ENCODE results near the gene JAKMIP2. TPM values are rescaled to one million over a fixed set of nuclear protein-coding genes. Genes with fewer than 3 reads are reported as not detected.

Gene JAKMIP2
- total and polyA plus RNA-seq, 10 of the 15 experiments (the other 5 are each of a cell fraction or from before 2014, with no cell fraction given) = 0.51 to 1.8 (median 0.89) TPM

- no peak for TF ChIP-seq ZNF592 (IDR thresholded peaks at IDR 0.05)
Observed at GRCh38 chr5:147576646-147577535, 205.6 kb downstream of the JAKMIP2 start (continued).

GRCh38 chr5:147575598-147575997, 206.9 kb downstream of the JAKMIP2 start:
- intact Hi-C loops (cut with micrococcal nuclease; ENCODE audit: unreplicated experiment) (loop anchor here (5.0 kb wide), 1 partner anchor 353 kb away; no protein-coding TSS in a partner anchor), in situ Hi-C loops (cut with MboI) (loop anchor here (10.0 kb wide), 1 partner anchor 361 kb away; no protein-coding TSS in a partner anchor)
- CTCF ChIA-PET = interaction anchor here (1.0 to 4.5 kb wide), 11 partner anchors 9 to 352 kb away, joined by 3 to 44 read pairs (median 6); no protein-coding TSS in a partner anchor
- H2AFZ ChIP-seq (ENCODE audit: control insufficient read depth, low read depth, low read length) = no peak overlapping the region
- POLR2A ChIA-PET = no interaction called here
- RAD21 ChIA-PET (ENCODE audit: unreplicated experiment) = no interaction called here
- SMC1A ChIA-PET (ENCODE audit: uncharacterized antibody, unreplicated experiment) = interaction anchor here (0.6 to 4.4 kb wide), 4 partner anchors 8 to 351 kb away, joined by 3 to 22 read pairs (median 4); no protein-coding TSS in a partner anchor
- 44% methylated on average over 4 of the region's 4 CpGs for WGBS (ENCODE audit: insufficient coverage, insufficient replicate concordance, low lambda C conversion rate, missing lambda C conversion rate)
- no peaks in the 10 kb centered on the region for H3K4me1 ChIP-seq (ENCODE audit: control insufficient read depth, insufficient read depth, low read length)
- no TSS peak for BruUV-seq (replicated peaks)
- H3K4me3 ChIP-seq = no peak overlapping the region
- no peak for ATAC-seq
- H3K27me3 ChIP-seq (replicated peaks in 1 of 2; ENCODE audit: control insufficient read depth in 2 of 2, insufficient read depth in 2 of 2, low read length in 1 of 2) = no peaks in the 10 kb centered on the region
- TF ChIP-seq ZNF384 (IDR thresholded peaks at IDR 0.05; ENCODE audit: borderline replicate concordance, low read depth, low read length) (no peak), BCL3 (IDR thresholded peaks at IDR 0.05; ENCODE audit: borderline replicate concordance, insufficient read depth, low read depth, low read length, poor library complexity, severe bottlenecking) (no peak), ESRRA (IDR thresholded peaks at IDR 0.05; ENCODE audit: low read length) (no peak), BRCA1 (IDR thresholded peaks at IDR 0.05; ENCODE audit: low read depth, low read length) (no peak)
- H3K9ac ChIP-seq (ENCODE audit: control insufficient read depth, insufficient read depth, low read length) = no peak overlapping the region
- no peak overlapping the region for H3K4me2 ChIP-seq (ENCODE audit: control insufficient read depth, insufficient read depth)
- H3K9me3 ChIP-seq (replicated peaks; ENCODE audit: control insufficient read depth, insufficient read depth, low read length) = no peaks in the 10 kb centered on the region
- H3K27ac ChIP-seq (ENCODE audit: control insufficient read depth, insufficient read depth) = no peak overlapping the region
- no peaks in the 10 kb centered on the region for H4K20me1 ChIP-seq (ENCODE audit: control insufficient read depth, insufficient read depth)
- H3K36me3 ChIP-seq (ENCODE audit: control insufficient read depth in 2 of 2, insufficient read depth in 2 of 2, low read length in 1 of 2) = no peaks in the 10 kb centered on the region
- no peak for DNase-seq (ENCODE audit: low read depth, low spot score)
- FAIRE-seq = no peak
- H3K79me2 ChIP-seq (ENCODE audit: control insufficient read depth, insufficient read depth, low read length) = no peaks in the 10 kb centered on the region

Data from GM12878 (cell line).